Mammary microvascular endothelial cell (primary cell): ENCODE data around the gene PROS1. TPM values are rescaled to one million over a fixed set of nuclear protein-coding genes. Genes with fewer than 3 reads are reported as not detected.

Experiments used
- total RNA-seq: library from RNA; depleted of rRNA; stranded (reverse); fragments of >200 nt; gene quantifications from 2 replicates; pipeline ENCODE4 v1.2.3, GENCODE V29; 2015

The PROS1 gene
- 7.2 and 11.1 TPM in 2 replicates for total RNA-seq

GRCh38 chr3:93973131-93974126, at the start of gene PROS1:
PROS1 (minus strand) TSS chr3:93973896; CDS start chr3:93973749, 147 bp downstream.

GRCh38 chr3:93979850-93980676, 6.4 kb upstream of the PROS1 start, which contains the start of gene ARL13B:
ARL13B (plus strand) TSS chr3:93980155; CDS start chr3:93980424, 269 bp downstream.

Other genes starting within 250 kb of the PROS1 start
- gene ARL13B, start 6.3 kb upstream of the PROS1 start, total RNA-seq: 10.0 and 10.8 TPM in 2 replicates
- gene STX19, start 54.7 kb upstream of the PROS1 start, total RNA-seq: not detected in 2 replicates
- 3.4 and 4.8 TPM in 2 replicates for gene DHFR2, start 89.0 kb upstream of the PROS1 start, total RNA-seq
- 4.6 and 5.4 TPM in 2 replicates for gene NSUN3, start 89.2 kb upstream of the PROS1 start, total RNA-seq